Neural progenitor cell (in vitro differentiated cells): Measurements from ENCODE around the gene DZIP1L. TPM values are rescaled to one million over a fixed set of nuclear protein-coding genes. Genes with fewer than 3 reads are reported as not detected.

Experiments
- DNase-seq: peaks from one replicate; pipeline ENCODE4 v3.0.0-alpha.2; 2016; ENCODE audit warnings: low spot score
- H2AFZ ChIP-seq: fragments of 200-600 bp; sonication (generic); replicated peaks from 2 replicates; pipeline ENCODE4 v1.6.1; 2016; ENCODE audit warnings: antibody characterized with exemption
- H3F3A ChIP-seq: fragments of 200-600 bp; sonication (generic); 2 replicates; pipeline ENCODE4 v1.6.1; 2016; ENCODE audit warnings: antibody characterized with exemption, low read depth
- H3K27ac ChIP-seq: fragments of 200-600 bp; sonication (generic); 2 replicates; pipeline ENCODE4 v1.5.1; 2016; ENCODE audit warnings: mild to moderate bottlenecking
- H3K27me3 ChIP-seq: fragments of 200-600 bp; sonication (generic); 2 replicates; pipeline ENCODE4 v1.6.1; 2016; ENCODE audit warnings: mild to moderate bottlenecking, moderate library complexity
- H3K36me3 ChIP-seq: fragments of 200-600 bp; sonication (generic); 2 replicates; pipeline ENCODE4 v1.5.1; 2016
- H3K4me1 ChIP-seq: fragments of 200-600 bp; sonication (generic); 2 replicates; pipeline ENCODE4 v1.6.1; 2016; ENCODE audit warnings: mixed run types
- H3K4me2 ChIP-seq: fragments of 200-600 bp; sonication (generic); 2 replicates; pipeline ENCODE4 v1.6.1; 2016
- H3K4me3 ChIP-seq: fragments of 200-600 bp; sonication (generic); 2 replicates; pipeline ENCODE4 v1.5.1; 2016
- H3K79me2 ChIP-seq: fragments of 200-600 bp; sonication (generic); 2 replicates; pipeline ENCODE4 v1.6.1; 2016; ENCODE audit warnings: low read depth
- H3K9ac ChIP-seq: fragments of 200-600 bp; sonication (generic); 2 replicates; pipeline ENCODE4 v1.6.1; 2016
- H3K9me3 ChIP-seq: fragments of 200-600 bp; sonication (generic); 2 replicates; pipeline ENCODE4 v1.5.1; 2016; ENCODE audit warnings: low read depth
- H4K20me1 ChIP-seq: fragments of 200-600 bp; sonication (generic); 2 replicates; pipeline ENCODE4 v1.6.1; 2016; ENCODE audit warnings: low read depth
- H3K27ac Mint-ChIP-seq: 3 replicates; pipeline ENCODE4 v1.8.0; 2021; ENCODE audit warnings: mixed read lengths
- H3K27me3 Mint-ChIP-seq: 2 replicates; pipeline ENCODE4 v1.8.0; 2022; ENCODE audit warnings: low read depth, mild to moderate bottlenecking, inconsistent platforms, moderate library complexity, mixed read lengths; ENCODE audit not compliant: insufficient read depth
- H3K36me3 Mint-ChIP-seq: 3 replicates; pipeline ENCODE4 v1.8.0; 2021; ENCODE audit warnings: mixed read lengths
- H3K4me1 Mint-ChIP-seq: 3 replicates; pipeline ENCODE4 v1.8.0; 2021; ENCODE audit warnings: mixed read lengths
- H3K4me3 Mint-ChIP-seq: 3 replicates; pipeline ENCODE4 v1.8.0; 2021; ENCODE audit warnings: mild to moderate bottlenecking, moderate library complexity, mixed read lengths
- H3K9me3 Mint-ChIP-seq: 3 replicates; pipeline ENCODE4 v1.8.0; 2020; ENCODE audit warnings: mixed read lengths
- CTCF ChIP-seq: fragments of 200-600 bp; sonication (generic); IDR thresholded peaks from 2 replicates; pipeline ENCODE4 v1.5.1; 2017; ENCODE audit warnings: antibody characterized with exemption, mild to moderate bottlenecking
- EZH2 ChIP-seq: fragments of 200-600 bp; sonication (generic); IDR thresholded peaks from 2 replicates; pipeline ENCODE4 v1.6.1; 2017; ENCODE audit warnings: antibody characterized with exemption, mild to moderate bottlenecking, moderate library complexity
- EZH2phosphoT487 ChIP-seq: fragments of 200-600 bp; sonication (generic); IDR thresholded peaks from 2 replicates; pipeline ENCODE4 v1.6.1; 2017; ENCODE audit warnings: antibody characterized with exemption
- total RNA-seq: library from RNA; depleted of rRNA; stranded (reverse); fragments of >200 nt; gene quantifications from 2 replicates; pipeline ENCODE4 v1.2.3, GENCODE V29; 2015; ENCODE audit warnings: low replicate concordance

DZIP1L gene
- total RNA-seq, 1 donor from 2014 or later, result 10.4 TPM

GRCh38 chr3:138062626-138063025 is 52.8 kb downstream of the DZIP1L start:
- Histone ChIP-seq H3K4me3 (no peak overlapping the region), H3K36me3 (no peaks in the 10 kb centered on the region), H3K9ac (no peak overlapping the region), H3K27me3 (no peaks in the 10 kb centered on the region), H3K27ac (no peak overlapping the region), H3K9me3 (no peaks in the 10 kb centered on the region), H3K4me2 (no peak overlapping the region), H4K20me1 (no peaks in the 10 kb centered on the region), H2AFZ (no peak overlapping the region), H3F3A (no peaks in the 10 kb centered on the region), H3K4me1 (no peaks in the 10 kb centered on the region), H3K79me2 (no peaks in the 10 kb centered on the region)
- no peak overlapping the region for H3K27ac Mint-ChIP-seq
- no peaks in the 10 kb centered on the region for H3K4me1 Mint-ChIP-seq
- no peak overlapping the region for H3K4me3 Mint-ChIP-seq
- no peak for TF ChIP-seq EZH2phosphoT487
- no peaks in the 10 kb centered on the region for H3K9me3 Mint-ChIP-seq
- no peak for DNase-seq
- H3K27me3 Mint-ChIP-seq, result no peaks in the 10 kb centered on the region
- H3K36me3 Mint-ChIP-seq, result peaks cover 34% of the 10 kb centered on the region

DNA sequence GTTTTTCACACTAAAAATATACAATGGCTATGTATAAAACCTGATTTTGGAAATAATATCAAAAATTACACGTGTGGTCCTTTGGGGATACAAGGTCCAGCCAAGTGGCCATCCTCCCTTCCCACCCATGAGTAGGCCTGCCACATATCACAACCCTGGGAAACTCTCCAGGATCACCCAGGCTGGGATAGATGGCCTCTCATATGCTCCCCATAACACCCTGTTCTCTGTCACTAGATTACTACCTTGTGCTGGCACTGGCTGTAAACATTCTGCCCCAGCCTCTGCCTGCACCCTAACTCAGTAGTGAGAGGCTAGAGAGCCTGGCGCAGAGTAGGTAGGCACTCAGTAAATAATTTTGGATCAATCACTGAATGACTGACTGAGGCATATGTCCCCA is 53.4 kb downstream of the DZIP1L start:
- no peak for DNase-seq
- no peaks in the 10 kb centered on the region for H3K9me3 ChIP-seq
- no peaks in the 10 kb centered on the region for H3K79me2 ChIP-seq
- Mint-ChIP-seq H3K9me3 (no peaks in the 10 kb centered on the region), H3K4me1 (no peaks in the 10 kb centered on the region), H3K27ac (no peak overlapping the region), H3K27me3 (no peaks in the 10 kb centered on the region), H3K36me3 (peaks cover 33% of the 10 kb centered on the region), H3K4me3 (no peak overlapping the region)
- TF ChIP-seq CTCF, result no peak
- TF ChIP-seq EZH2phosphoT487, result no peak
- TF ChIP-seq EZH2, result no peak
- H3K4me1 ChIP-seq, result no peaks in the 10 kb centered on the region
- no peak overlapping the region for H3K9ac ChIP-seq
- H4K20me1 ChIP-seq, result no peaks in the 10 kb centered on the region
- no peaks in the 10 kb centered on the region for H3F3A ChIP-seq
- no peak overlapping the region for H3K4me2 ChIP-seq
- no peak overlapping the region for H3K27ac ChIP-seq
- H2AFZ ChIP-seq, result no peak overlapping the region
- no peak overlapping the region for H3K4me3 ChIP-seq
- no peaks in the 10 kb centered on the region for H3K36me3 ChIP-seq
- H3K27me3 ChIP-seq, result no peaks in the 10 kb centered on the region

GRCh38 chr3:138060792-138061191 is 54.6 kb downstream of the DZIP1L start:
- no peaks in the 10 kb centered on the region for H3K9me3 Mint-ChIP-seq
- Histone ChIP-seq H3K27ac (no peak overlapping the region), H3K27me3 (no peaks in the 10 kb centered on the region), H3K4me3 (no peak overlapping the region), H4K20me1 (no peaks in the 10 kb centered on the region), H2AFZ (no peak overlapping the region), H3K36me3 (no peaks in the 10 kb centered on the region), H3F3A (no peaks in the 10 kb centered on the region), H3K9me3 (no peaks in the 10 kb centered on the region), H3K4me2 (no peak overlapping the region), H3K4me1 (no peaks in the 10 kb centered on the region), H3K79me2 (no peaks in the 10 kb centered on the region), H3K9ac (no peak overlapping the region)
- H3K27me3 Mint-ChIP-seq, result no peaks in the 10 kb centered on the region
- no peaks in the 10 kb centered on the region for H3K4me1 Mint-ChIP-seq
- H3K4me3 Mint-ChIP-seq, result no peak overlapping the region
- no peak overlapping the region for H3K27ac Mint-ChIP-seq
- peaks cover 27% of the 10 kb centered on the region for H3K36me3 Mint-ChIP-seq
- TF ChIP-seq EZH2 (no peak), CTCF (no peak)
- no peak for DNase-seq

GRCh38 chr3:138059261-138059660 is 56.1 kb downstream of the DZIP1L start:
- no peak for DNase-seq
- no peaks in the 10 kb centered on the region for H3K36me3 ChIP-seq
- Mint-ChIP-seq H3K4me3 (no peak overlapping the region), H3K4me1 (no peaks in the 10 kb centered on the region), H3K36me3 (peaks cover 26% of the 10 kb centered on the region), H3K27ac (no peak overlapping the region), H3K9me3 (no peaks in the 10 kb centered on the region), H3K27me3 (no peaks in the 10 kb centered on the region)
- H3F3A ChIP-seq, result no peaks in the 10 kb centered on the region
- H3K79me2 ChIP-seq, result no peaks in the 10 kb centered on the region
- no peaks in the 10 kb centered on the region for H3K9me3 ChIP-seq
- no peaks in the 10 kb centered on the region for H4K20me1 ChIP-seq
- no peak overlapping the region for H3K4me2 ChIP-seq
- no peak for TF ChIP-seq EZH2
- TF ChIP-seq CTCF, result no peak
- TF ChIP-seq EZH2phosphoT487, result no peak
- no peaks in the 10 kb centered on the region for H3K27me3 ChIP-seq
- H2AFZ ChIP-seq, result no peak overlapping the region
- H3K27ac ChIP-seq, result no peak overlapping the region
- H3K4me1 ChIP-seq, result no peaks in the 10 kb centered on the region
- no peak overlapping the region for H3K4me3 ChIP-seq
- H3K9ac ChIP-seq, result no peak overlapping the region
